Measurements from ENCODE around the gene CNP. TPM values are rescaled to one million over a fixed set of nuclear protein-coding genes. Genes with fewer than 3 reads are reported as not detected.

CNP gene
- total and polyA plus RNA-seq, 2 of the 8 experiments (the other 6 are each of a cell fraction or from before 2014, with no cell fraction given), result 21.9 to 60.6 TPM

- Histone ChIP-seq H4K91ac (replicated peaks; ENCODE audit: insufficient read length, low read length) (no peak overlapping the region), H2BK12ac (ENCODE audit: low read depth, low read length) (no peak overlapping the region), H4K5ac (ENCODE audit: insufficient read length, low read depth, low read length) (no peak overlapping the region), H3K36me3 (ENCODE audit: control insufficient read depth in 2 of 4, insufficient read depth in 4 of 4, low read length in 3 of 4) (no peaks in the 10 kb centered on the region), H4K8ac (ENCODE audit: extremely low read depth, insufficient read depth, low read length) (no peak overlapping the region), H3K23ac (ENCODE audit: insufficient read length) (no peak overlapping the region), H3K4ac (replicated peaks; ENCODE audit: insufficient read length, low read depth, low read length) (no peak overlapping the region), H3K9ac (replicated peaks in 1 of 4; ENCODE audit: extremely low read depth in 1 of 4, low read depth in 3 of 4, low read length in 3 of 4) (no peak overlapping the region), H3K14ac (ENCODE audit: insufficient read length) (no peak overlapping the region), H3K79me1 (ENCODE audit: low read depth, low read length) (no peaks in the 10 kb centered on the region), H3K4me2 (ENCODE audit: insufficient read depth in 1 of 2, low read depth in 2 of 2, low read length in 2 of 2) (no peak overlapping the region), H2AFZ (ENCODE audit: low read length) (no peak overlapping the region), H3K23me2 (ENCODE audit: low read depth, low read length) (no peaks in the 10 kb centered on the region), H4K20me1 (replicated peaks in 1 of 2; ENCODE audit: control insufficient read depth in 1 of 2, insufficient read depth in 2 of 2, low read length in 2 of 2) (no peaks in the 10 kb centered on the region), H3K4me3 (ENCODE audit: extremely low read depth in 1 of 4, insufficient read depth in 2 of 4, low read depth in 3 of 4, low read length in 4 of 4) (no peak overlapping the region), H3K9me3 (ENCODE audit: insufficient read depth in 2 of 2, low read depth in 1 of 2, low read length in 1 of 2) (no peaks in the 10 kb centered on the region), H3K27me3 (replicated peaks in 1 of 4; ENCODE audit: control insufficient read depth in 3 of 4, extremely low read depth in 1 of 4, insufficient read depth in 3 of 4, low read length in 3 of 4) (no peaks in the 10 kb centered on the region), H3K79me2 (ENCODE audit: control insufficient read depth in 1 of 2, insufficient read depth in 2 of 2, low read length in 2 of 2) (no peaks in the 10 kb centered on the region), H3K27ac (ENCODE audit: low read depth, low read length) (no peak overlapping the region), H2BK20ac (ENCODE audit: low read length) (no peak overlapping the region), H2AK5ac (ENCODE audit: low read depth, low read length) (no peak overlapping the region), H2BK120ac (replicated peaks; ENCODE audit: low read depth, low read length) (no peak overlapping the region), H3K4me1 (replicated peaks in 1 of 4; ENCODE audit: control insufficient read depth in 3 of 4, insufficient read depth in 4 of 4, low read length in 3 of 4) (no peaks in the 10 kb centered on the region), H2BK15ac (ENCODE audit: low read length) (no peak overlapping the region), H3K18ac (ENCODE audit: extremely low read depth, low read length) (no peak overlapping the region), H3K56ac (replicated peaks; ENCODE audit: insufficient read length, low read depth, low read length) (no peak overlapping the region), H2BK5ac (ENCODE audit: low read depth, low read length) (no peak overlapping the region)
- ChIA-PET POLR2A (ENCODE audit: partially characterized antibody) (interaction anchor here (0.6 to 1.7 kb wide), 6 partner anchors 8 to 173 kb away, joined by 3 to 5 read pairs (median 4); partner anchors contain the start of genes ACLY and ODAD4), CTCF (ENCODE audit: partially characterized antibody) (interaction anchor here (0.8 to 3.2 kb wide), 4 partner anchors 10 to 31 kb away, joined by 4 to 13 read pairs (median 6); no protein-coding TSS in a partner anchor)
- FAIRE-seq (no peak), DNase-seq (ENCODE audit: low read depth in 1 of 2, low spot score in 2 of 2) (no peak)
- 97% methylated on average over 3 of the region's 3 CpGs; no CpG with 5 or more reads in 1 of the 2 experiments for WGBS, 2 experiments (ENCODE audit: extremely low coverage in 1 of 2, insufficient coverage in 1 of 2, insufficient read length in 1 of 2, insufficient replicate concordance in 2 of 2, low coverage in 1 of 2, low lambda C conversion rate in 2 of 2, missing lambda C conversion rate in 1 of 2)
- no peak for TF ChIP-seq ASH2L (IDR thresholded peaks at IDR 0.05; ENCODE audit: low read length)
- no peak for TF ChIP-seq CEBPB (IDR thresholded peaks at IDR 0.05; ENCODE audit: low read depth, low read length)
- TF ChIP-seq CTBP2 (IDR thresholded peaks at IDR 0.05; ENCODE audit: borderline replicate concordance, insufficient read depth, insufficient read length, low read length), result no peak
- TF ChIP-seq EP300 (IDR thresholded peaks at IDR 0.05; ENCODE audit: borderline replicate concordance in 1 of 2, low read depth in 2 of 2, low read length in 2 of 2), result no peak
Measured at GRCh38 chr17:41944943-41945342, 21.7 kb upstream of the CNP start.

Measured in H1 (cell line).